EL (cell line): ENCODE results near the gene TSPAN31.

Source experiments
- DNase-seq: peaks from one replicate; pipeline ENCODE4 v3.0.0-alpha.2; 2016

TSPAN31 gene

GRCh38 chr12:57736741-57737466 lies 7.9 kb upstream of the TSPAN31 start:
- no peak for DNase-seq

- DNase-seq = peak; percentile 31
Observed at GRCh38 chr12:57737467-57738460, 7.1 kb upstream of the TSPAN31 start.

GRCh38 chr12:57738661-57739237 lies 6.1 kb upstream of the TSPAN31 start, which contains the start of gene AGAP2:
Gene AGAP2 (minus strand): TSS chr12:57738742. CDS start chr12:57738246, 496 bp downstream.
- no peak for DNase-seq

GRCh38 chr12:57739387-57739786 lies 5.5 kb upstream of the TSPAN31 start:
- DNase-seq = no peak

GRCh38 chr12:57739914-57740538 lies 4.8 kb upstream of the TSPAN31 start:
- DNase-seq = no peak

GRCh38 chr12:57740656-57741412 lies 4.0 kb upstream of the TSPAN31 start:
- no peak for DNase-seq

GRCh38 chr12:57741413-57741789 lies 3.4 kb upstream of the TSPAN31 start:
- DNase-seq = no peak

GRCh38 chr12:57741844-57742738 lies 2.7 kb upstream of the TSPAN31 start:
- no peak for DNase-seq

GRCh38 chr12:57743769-57744168 lies 1.1 kb upstream of the TSPAN31 start:
- no peak for DNase-seq

GRCh38 chr12:57744194-57744776 lies 554 bp upstream of the TSPAN31 start:
- DNase-seq = no peak

- DNase-seq = no peak
Observed at GRCh38 chr12:57745485-57745881, 644 bp downstream of the TSPAN31 start.

- no peak for DNase-seq
Observed at GRCh38 chr12:57746025-57746424, 1.2 kb downstream of the TSPAN31 start.

- no peak for DNase-seq
Observed at GRCh38 chr12:57749061-57749460, 4.2 kb downstream of the TSPAN31 start.

GRCh38 chr12:57750561-57751431 lies 6.0 kb downstream of the TSPAN31 start:
- DNase-seq = no peak

- DNase-seq = no peak
Observed at GRCh38 chr12:57751432-57751787, 6.6 kb downstream of the TSPAN31 start.

GRCh38 chr12:57751788-57752667 lies 7.2 kb downstream of the TSPAN31 start, which contains the start of gene CDK4:
Gene CDK4 (minus strand): TSS chr12:57752310. CDS start chr12:57751717, 593 bp downstream.
- peak; percentile 100 for DNase-seq

GRCh38 chr12:57752668-57753000 lies 7.8 kb downstream of the TSPAN31 start:
- DNase-seq = no peak

GRCh38 chr12:57753756-57754337 lies 9.0 kb downstream of the TSPAN31 start:
- no peak for DNase-seq
